T-cell (primary cell): ENCODE measurements around the gene ABCG1. TPM values are rescaled to one million over a fixed set of nuclear protein-coding genes. Genes with fewer than 3 reads are reported as not detected.

Experiments used
- ATAC-seq, 4 experiments: fragments of 200-7000 bp in 3 of 4; fragments of 150-1000 bp in 1 of 4; cut with Tn5 transposase; replicated peaks in 1 of 4; 1 replicate in 3 of 4; 2 replicates in 1 of 4; pipeline ENCODE4 v1.10.0; 2021; ENCODE audit warnings: moderate library complexity in 3 of 4, mild to moderate bottlenecking in 2 of 4, moderate number of reproducible peaks in 1 of 4
- CTCF ChIA-PET, 2 donors: fragments of 300-600 bp; sonication (Branson Sonifier 250); formaldehyde crosslinking; loops; one replicate each; lab custom pipeline; 2022; ENCODE audit warnings: antibody characterized with exemption in 2 of 2; lab: Charles Lee
- POLR2A ChIA-PET, 2 donors: fragments of 300-600 bp; sonication (Branson Sonifier 250); formaldehyde crosslinking; loops; one replicate each; lab custom pipeline; 2022; ENCODE audit warnings: antibody characterized with exemption in 2 of 2; lab: Charles Lee
- DNase-seq, 35 experiments: peaks; one replicate each; pipeline versions ENCODE4 v3.0.0 to v3.0.0-alpha.2; 2013 to 2023
- H3K27ac ChIP-seq: one replicate; pipeline ENCODE4 v1.5.1; 2013; ENCODE audit warnings: low read length
- H3K27me3 ChIP-seq, 2 experiments: replicated peaks in 1 of 2; 1 replicate in 1 of 2; 2 replicates in 1 of 2; pipeline versions ENCODE4 v1.6.1 to v1.7.0; 2013; ENCODE audit warnings: low read length in 1 of 2, mixed read lengths in 1 of 2; ENCODE audit not compliant: control insufficient read depth in 2 of 2, insufficient read depth in 2 of 2; ENCODE audit errors: extremely low read depth in 1 of 2
- H3K36me3 ChIP-seq, 2 donors: 1 replicate in 1 of 2; 2 replicates in 1 of 2; pipeline versions ENCODE4 v1.6.1 to v1.7.0; 2013; ENCODE audit warnings: low read length in 1 of 2; ENCODE audit not compliant: control insufficient read depth in 2 of 2, insufficient read depth in 1 of 2; ENCODE audit errors: extremely low read depth in 1 of 2
- H3K4me1 ChIP-seq, 2 experiments: 1 replicate in 1 of 2; 2 replicates in 1 of 2; pipeline versions ENCODE4 v1.6.1 to v1.7.0; 2013; ENCODE audit warnings: low read length in 2 of 2, mixed read lengths in 1 of 2; ENCODE audit not compliant: insufficient read depth in 2 of 2, control insufficient read depth in 1 of 2; ENCODE audit errors: extremely low read depth in 1 of 2
- H3K4me3 ChIP-seq, 2 donors: 1 replicate in 1 of 2; 2 replicates in 1 of 2; pipeline versions ENCODE4 v1.5.1 to v1.7.0; 2013; ENCODE audit warnings: mild to moderate bottlenecking in 2 of 2, low read length in 1 of 2, moderate library complexity in 1 of 2; ENCODE audit not compliant: control insufficient read depth in 1 of 2; ENCODE audit errors: extremely low read depth in 1 of 2
- H3K9me3 ChIP-seq: 2 replicates; pipeline ENCODE4 v1.7.0; 2013
- H3K27ac Mint-ChIP-seq, 2 donors: one replicate each; pipeline ENCODE4 v1.8.0; 2020 to 2021; ENCODE audit warnings: mild to moderate bottlenecking in 2 of 2, mixed read lengths in 2 of 2
- H3K27me3 Mint-ChIP-seq, 2 donors: one replicate each; pipeline ENCODE4 v1.8.0; 2021 to 2022; ENCODE audit warnings: mixed read lengths in 2 of 2
- H3K36me3 Mint-ChIP-seq: one replicate; pipeline ENCODE4 v1.8.0; 2021; ENCODE audit warnings: mixed read lengths
- H3K4me1 Mint-ChIP-seq, 3 donors: one replicate each; pipeline ENCODE4 v1.8.0; 2020 to 2022; ENCODE audit warnings: mixed read lengths in 3 of 3, mild to moderate bottlenecking in 1 of 3
- H3K4me3 Mint-ChIP-seq, 3 donors: one replicate each; pipeline ENCODE4 v1.8.0; 2020 to 2022; ENCODE audit warnings: mild to moderate bottlenecking in 3 of 3, mixed read lengths in 3 of 3, moderate library complexity in 3 of 3
- H3K9me3 Mint-ChIP-seq, 3 donors: one replicate each; pipeline ENCODE4 v1.8.0; 2020 to 2022; ENCODE audit warnings: mixed read lengths in 3 of 3
- WGBS: methylation state at CpG from one replicate; pipeline ENCODE4 v1.1.5; 2013; ENCODE audit warnings: missing lambda C conversion rate; ENCODE audit not compliant: insufficient coverage; 5-methylcytosine and 5-hydroxymethylcytosine counted together
- total RNA-seq, 35 experiments: library from RNA in 6 of 35; stranded (reverse) in 6 of 35; fragments of 120-200 nt in 1 of 35; gene quantifications; one replicate each; pipeline versions ENCODE4 v1.2.1 to v1.2.4 and lab custom pipeline; 2013 to 2026

ABCG1 gene
- total RNA-seq, 5 donors from 2014 or later (not counting 1 experiment from before 2014, with no cell fraction given): 4.1 to 51.1 (median 6.2) TPM

GRCh38 chr21:42230178-42230577 is 11.2 kb downstream of the ABCG1 start:
- H3K9me3 ChIP-seq: no peaks in the 10 kb centered on the region
- H3K27ac ChIP-seq: no peak overlapping the region
- H3K36me3 ChIP-seq: peaks cover 0 to 20% of the 10 kb centered on the region in 2 donors
- H3K27me3 Mint-ChIP-seq: no peaks in the 10 kb centered on the region
- H3K27ac Mint-ChIP-seq: no peak overlapping the region
- H3K4me3 ChIP-seq: no peak overlapping the region
- no peaks in the 10 kb centered on the region for H3K9me3 Mint-ChIP-seq
- H3K27me3 ChIP-seq: no peaks in the 10 kb centered on the region
- H3K36me3 Mint-ChIP-seq: peaks cover 31% of the 10 kb centered on the region
- ATAC-seq: no peak
- ChIA-PET CTCF (interaction anchor here in 1 of 2 donors (1.5 kb wide), 1 partner anchor 10 kb away, joined by 4 read pairs; no protein-coding TSS in a partner anchor), POLR2A (interaction anchor here (1.0 to 2.8 kb wide), 3 partner anchors 8 to 10 kb away, joined by 3 to 30 read pairs (median 15); no protein-coding TSS in a partner anchor)
- H3K4me3 Mint-ChIP-seq: peak overlapping the region in 1 of 3 donors; percentile 54
- H3K4me1 ChIP-seq: peaks cover 75 to 82% of the 10 kb centered on the region in 2 experiments
- H3K4me1 Mint-ChIP-seq: peaks cover 82 to 96% (median 91%) of the 10 kb centered on the region in 3 donors
- no peak for DNase-seq
- WGBS: no CpG with 5 or more reads among the region's 4 CpGs

- ATAC-seq: no peak
- CTCF ChIA-PET: interaction anchor here in 1 of 2 donors (1.5 kb wide), 1 partner anchor 10 kb away, joined by 4 read pairs; no protein-coding TSS in a partner anchor
- no peak for DNase-seq
- Mint-ChIP-seq H3K27ac (no peak overlapping the region), H3K4me3 (peak overlapping the region in 1 of 3 donors; percentile 5), H3K27me3 (no peaks in the 10 kb centered on the region), H3K36me3 (peaks cover 27% of the 10 kb centered on the region), H3K4me1 (peaks cover 83 to 96% (median 92%) of the 10 kb centered on the region in 3 donors), H3K9me3 (no peaks in the 10 kb centered on the region)
- WGBS: 93% methylated on average over 13 of the region's 13 CpGs
- H3K27me3 ChIP-seq: no peaks in the 10 kb centered on the region
- POLR2A ChIA-PET: interaction anchor here (2.6 to 2.8 kb wide), 2 partner anchors 10 to 11 kb away, joined by 15 to 30 read pairs; no protein-coding TSS in a partner anchor
- no peak overlapping the region for H3K27ac ChIP-seq
- H3K9me3 ChIP-seq: no peaks in the 10 kb centered on the region
- peaks cover 80 to 87% of the 10 kb centered on the region in 2 experiments for H3K4me1 ChIP-seq
- H3K4me3 ChIP-seq: no peak overlapping the region
- peaks cover 0 to 16% of the 10 kb centered on the region in 2 donors for H3K36me3 ChIP-seq
These were observed 11.7 kb downstream of the ABCG1 start for GRCh38 chr21:42230636-42231035.

GRCh38 chr21:42231756-42232155 is 12.8 kb downstream of the ABCG1 start:
- 100% methylated on average over 1 of the region's 2 CpGs for WGBS
- peak overlapping the region; percentile 97 for H3K27ac ChIP-seq
- Mint-ChIP-seq H3K27me3 (no peaks in the 10 kb centered on the region), H3K36me3 (peaks cover 17% of the 10 kb centered on the region), H3K4me3 (peak overlapping the region in 1 of 3 donors; percentile 86), H3K27ac (peak overlapping the region in 1 of 2 donors; percentile 78), H3K9me3 (no peaks in the 10 kb centered on the region), H3K4me1 (peaks cover 83 to 97% (median 93%) of the 10 kb centered on the region in 3 donors)
- no peaks in the 10 kb centered on the region for H3K9me3 ChIP-seq
- peaks cover 87 to 93% of the 10 kb centered on the region in 2 experiments for H3K4me1 ChIP-seq
- DNase-seq (no peak), ATAC-seq (no peak)
- ChIA-PET CTCF (no interaction called here), POLR2A (no interaction called here)
- H3K27me3 ChIP-seq: no peaks in the 10 kb centered on the region
- no peak overlapping the region for H3K4me3 ChIP-seq
- H3K36me3 ChIP-seq: peaks cover 0 to 5% of the 10 kb centered on the region in 2 donors

DNA sequence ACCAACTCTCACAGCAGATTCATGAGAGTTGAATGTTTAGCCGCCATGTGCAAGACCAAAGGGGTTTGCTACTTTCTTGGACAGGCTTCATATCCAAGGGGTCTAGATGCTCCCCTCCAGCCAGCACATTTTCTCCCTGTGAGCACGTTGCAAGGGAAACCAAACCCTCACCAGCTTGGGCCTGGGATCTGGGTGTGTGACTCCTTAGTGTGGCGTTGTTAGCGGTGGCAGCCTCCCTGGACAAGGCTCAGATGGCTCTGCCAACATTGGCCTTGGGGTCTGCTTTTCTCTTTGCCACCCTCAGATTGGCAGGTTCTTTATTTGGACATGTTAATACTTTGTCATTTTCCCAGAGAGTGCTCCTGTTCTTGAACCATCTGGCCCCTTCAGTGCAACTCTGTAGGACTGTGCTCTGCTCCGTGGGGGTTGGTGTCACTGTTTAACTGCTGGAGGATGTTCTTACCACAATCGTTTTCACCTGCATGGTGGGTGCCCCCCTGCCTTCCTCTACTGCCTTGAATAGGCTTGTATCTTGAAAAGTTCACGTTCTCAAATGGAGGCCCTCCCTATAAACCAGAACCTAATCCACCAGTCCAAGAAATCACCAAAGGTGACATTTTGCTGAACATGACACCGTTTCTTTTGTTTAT is 13.4 kb downstream of the ABCG1 start:
- peak overlapping the region; percentile 97 for H3K27ac ChIP-seq
- Mint-ChIP-seq H3K36me3 (peaks cover 14% of the 10 kb centered on the region), H3K27me3 (no peaks in the 10 kb centered on the region), H3K9me3 (no peaks in the 10 kb centered on the region), H3K27ac (peak overlapping the region; percentile 69 to 78), H3K4me1 (peaks cover 83 to 97% (median 94%) of the 10 kb centered on the region in 3 donors), H3K4me3 (peak overlapping the region; percentile 39 to 86 (median 41))
- POLR2A ChIA-PET: interaction anchor here (1.0 to 3.1 kb wide), 3 partner anchors 8 to 47 kb away, joined by 3 to 74 read pairs (median 3); partner anchors contain the start of gene ABCG1 (in 1 of the 2)
- peaks cover 87 to 94% of the 10 kb centered on the region in 2 experiments for H3K4me1 ChIP-seq
- DNase-seq (peak in 15 of 35 experiments; percentile 14 to 46 (median 37)), ATAC-seq (no peak)
- H3K9me3 ChIP-seq: no peaks in the 10 kb centered on the region
- H3K36me3 ChIP-seq: no peaks in the 10 kb centered on the region
- H3K27me3 ChIP-seq: no peaks in the 10 kb centered on the region
- WGBS: 90% methylated on average over 2 of the region's 8 CpGs
- peak overlapping the region in 1 of 2 donors; percentile 30 for H3K4me3 ChIP-seq
- CTCF ChIA-PET: interaction anchor here in 1 of 2 donors (1.4 to 1.7 kb wide), 3 partner anchors 12 to 44 kb away, joined by 7 to 27 read pairs (median 12); no protein-coding TSS in a partner anchor

- 28% methylated on average over 9 of the region's 14 CpGs for WGBS
- H3K27me3 Mint-ChIP-seq: no peaks in the 10 kb centered on the region
- Histone ChIP-seq H3K27ac (peak overlapping the region; percentile 97), H3K9me3 (no peaks in the 10 kb centered on the region), H3K4me3 (peak overlapping the region; percentile 0 to 4), H3K4me1 (peaks cover 87 to 94% of the 10 kb centered on the region in 2 experiments), H3K36me3 (no peaks in the 10 kb centered on the region), H3K27me3 (no peaks in the 10 kb centered on the region)
- ChIA-PET CTCF (interaction anchor here (0.6 to 1.8 kb wide), 10 partner anchors 13 to 69 kb away, joined by 3 to 27 read pairs (median 4); no protein-coding TSS in a partner anchor), POLR2A (interaction anchor here (0.6 to 3.1 kb wide), 11 partner anchors 9 to 295 kb away, joined by 3 to 74 read pairs (median 3); partner anchors contain the start of gene ABCG1 (in 2 of the 2))
- DNase-seq: peak in 34 of 35 experiments; percentile 55 to 93 (median 86)
- H3K36me3 Mint-ChIP-seq: peaks cover 6% of the 10 kb centered on the region
- ATAC-seq: peak; percentile 38 to 63 (median 50)
- peak overlapping the region; percentile 38 to 86 (median 66) for H3K4me3 Mint-ChIP-seq
- no peaks in the 10 kb centered on the region for H3K9me3 Mint-ChIP-seq
- peaks cover 83 to 97% (median 94%) of the 10 kb centered on the region in 3 donors for H3K4me1 Mint-ChIP-seq
- H3K27ac Mint-ChIP-seq: peak overlapping the region; percentile 69 to 78
These were observed 14.4 kb downstream of the ABCG1 start for GRCh38 chr21:42233067-42233961.
